ENCODE results near the gene TMEM255B.

DNA sequence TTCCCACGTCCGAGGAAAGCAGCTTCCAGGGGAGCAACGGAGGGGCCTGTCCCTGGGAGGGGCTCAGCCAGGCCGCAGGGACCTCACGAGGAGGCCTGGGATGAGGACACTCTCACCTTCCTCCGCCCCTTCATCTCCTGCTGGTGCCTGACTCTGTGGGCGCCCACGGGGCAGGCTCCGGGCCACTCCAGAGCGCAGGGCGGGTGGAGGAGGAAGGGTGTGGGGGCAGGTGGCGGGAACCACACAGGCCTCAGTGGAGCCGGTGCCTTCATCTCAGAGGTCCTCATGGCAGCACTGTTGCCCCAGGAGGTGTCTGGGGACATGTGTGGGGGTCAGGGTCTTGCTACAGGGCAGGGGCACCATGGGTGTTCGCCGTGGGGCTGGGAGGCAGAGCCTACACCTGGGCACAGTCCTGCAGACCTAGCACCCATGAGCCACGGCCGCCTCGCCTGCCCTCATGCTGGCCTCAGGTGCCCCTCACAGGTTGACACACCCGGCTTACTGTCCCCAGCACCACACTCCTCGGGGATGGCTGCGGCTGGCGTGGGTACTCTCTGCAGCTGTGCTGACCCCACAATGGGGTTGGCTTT is 10.1 kb upstream of the TMEM255B start:
- TF ChIP-seq, protein P1, sequence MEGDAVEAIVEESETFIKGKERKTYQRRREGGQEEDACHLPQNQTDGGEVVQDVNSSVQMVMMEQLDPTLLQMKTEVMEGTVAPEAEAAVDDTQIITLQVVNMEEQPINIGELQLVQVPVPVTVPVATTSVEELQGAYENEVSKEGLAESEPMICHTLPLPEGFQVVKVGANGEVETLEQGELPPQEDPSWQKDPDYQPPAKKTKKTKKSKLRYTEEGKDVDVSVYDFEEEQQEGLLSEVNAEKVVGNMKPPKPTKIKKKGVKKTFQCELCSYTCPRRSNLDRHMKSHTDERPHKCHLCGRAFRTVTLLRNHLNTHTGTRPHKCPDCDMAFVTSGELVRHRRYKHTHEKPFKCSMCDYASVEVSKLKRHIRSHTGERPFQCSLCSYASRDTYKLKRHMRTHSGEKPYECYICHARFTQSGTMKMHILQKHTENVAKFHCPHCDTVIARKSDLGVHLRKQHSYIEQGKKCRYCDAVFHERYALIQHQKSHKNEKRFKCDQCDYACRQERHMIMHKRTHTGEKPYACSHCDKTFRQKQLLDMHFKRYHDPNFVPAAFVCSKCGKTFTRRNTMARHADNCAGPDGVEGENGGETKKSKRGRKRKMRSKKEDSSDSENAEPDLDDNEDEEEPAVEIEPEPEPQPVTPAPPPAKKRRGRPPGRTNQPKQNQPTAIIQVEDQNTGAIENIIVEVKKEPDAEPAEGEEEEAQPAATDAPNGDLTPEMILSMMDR (IDR thresholded peaks at IDR 0.05; ENCODE audit: low read length) = no peak
- TF ChIP-seq EZH2 (optimal IDR thresholded peaks at IDR 0.05; ENCODE audit: low read depth, low read length) = no peak
